ENCODE data around the gene TMEM181. TPM values are rescaled to one million over a fixed set of nuclear protein-coding genes. Genes with fewer than 3 reads are reported as not detected.
A peak's percentile ranks its signal among the peaks of the same experiment; 100 is the strongest.

TMEM181 gene
- total RNA-seq = 30.0 and 35.3 TPM in 2 replicates

GRCh38 chr6:158559895-158560835, at the start of gene TMEM181:
Gene TMEM181, plus strand, starts transcription at chr6:158560091. Its CDS starts 134 bp downstream, at chr6:158560225.
- peak; percentile 60 for DNase-seq (ENCODE audit: low read depth)
- no peak for FAIRE-seq
- H3K4me3 ChIP-seq (ENCODE audit: low read depth, low read length) = peak within 1 kb of the TSS; percentile 82

GRCh38 chr6:158512809-158513208, 47.1 kb upstream of the TMEM181 start:
- no peak overlapping the region for H3K4me3 ChIP-seq (ENCODE audit: low read depth, low read length)
- no peaks in the 10 kb centered on the region for H3K36me3 ChIP-seq (ENCODE audit: control insufficient read depth, insufficient read depth, low read length)
- no peaks in the 10 kb centered on the region for H3K27me3 ChIP-seq (ENCODE audit: control insufficient read depth, insufficient read depth, low read length)
- TF ChIP-seq CTCF (IDR thresholded peaks at IDR 0.05; ENCODE audit: insufficient read depth, low read length, severe bottlenecking) = no peak
- FAIRE-seq = no peak
- no peak for DNase-seq (ENCODE audit: low read depth)

More at GRCh38 chr6:158559895-158560835, at the start of gene TMEM181:
- no peak for TF ChIP-seq CTCF (IDR thresholded peaks at IDR 0.05; ENCODE audit: insufficient read depth, low read length, severe bottlenecking)
- H3K27me3 ChIP-seq (ENCODE audit: control insufficient read depth, insufficient read depth, low read length) = no peaks in the 10 kb centered on the region
- H3K36me3 ChIP-seq (ENCODE audit: control insufficient read depth, insufficient read depth, low read length) = no peaks in the 10 kb centered on the region

GRCh38 chr6:158514176-158514575, 45.7 kb upstream of the TMEM181 start:
- TF ChIP-seq CTCF (IDR thresholded peaks at IDR 0.05; ENCODE audit: insufficient read depth, low read length, severe bottlenecking) = no peak
- Histone ChIP-seq H3K27me3 (ENCODE audit: control insufficient read depth, insufficient read depth, low read length) (no peaks in the 10 kb centered on the region), H3K4me3 (ENCODE audit: low read depth, low read length) (no peak overlapping the region), H3K36me3 (ENCODE audit: control insufficient read depth, insufficient read depth, low read length) (no peaks in the 10 kb centered on the region)
- no peak for FAIRE-seq
- no peak for DNase-seq (ENCODE audit: low read depth)

- no peak for TF ChIP-seq CTCF (IDR thresholded peaks at IDR 0.05; ENCODE audit: insufficient read depth, low read length, severe bottlenecking)
- Histone ChIP-seq H3K4me3 (ENCODE audit: low read depth, low read length) (no peak overlapping the region), H3K27me3 (ENCODE audit: control insufficient read depth, insufficient read depth, low read length) (no peaks in the 10 kb centered on the region), H3K36me3 (ENCODE audit: control insufficient read depth, insufficient read depth, low read length) (no peaks in the 10 kb centered on the region)
- DNase-seq (ENCODE audit: low read depth) = no peak
- no peak for FAIRE-seq
Measured at GRCh38 chr6:158514991-158515390, 44.9 kb upstream of the TMEM181 start.

- H3K36me3 ChIP-seq (ENCODE audit: control insufficient read depth, insufficient read depth, low read length) = no peaks in the 10 kb centered on the region
- FAIRE-seq = no peak
- H3K27me3 ChIP-seq (ENCODE audit: control insufficient read depth, insufficient read depth, low read length) = no peaks in the 10 kb centered on the region
- TF ChIP-seq CTCF (IDR thresholded peaks at IDR 0.05; ENCODE audit: insufficient read depth, low read length, severe bottlenecking) = no peak
- H3K4me3 ChIP-seq (ENCODE audit: low read depth, low read length) = no peak overlapping the region
- no peak for DNase-seq (ENCODE audit: low read depth)
Measured at GRCh38 chr6:158516098-158516497, 43.8 kb upstream of the TMEM181 start.
